ENCODE data around the gene FAM163B.

The FAM163B gene

GRCh38 chr9:133609311-133610098, at the start of gene FAM163B:
Gene FAM163B, minus strand, starts transcription at chr9:133609389. Its CDS starts 29,166 bp downstream, at chr9:133580223.
- peak; percentile 20 for DNase-seq (ENCODE audit: low spot score)

GRCh38 chr9:133657120-133657661, 48.0 kb upstream of the FAM163B start:
- no peak for DNase-seq (ENCODE audit: low spot score)

- no peak for DNase-seq (ENCODE audit: low spot score)
Measured at GRCh38 chr9:133656211-133657119, 47.3 kb upstream of the FAM163B start.

GRCh38 chr9:133655701-133656100, 46.5 kb upstream of the FAM163B start:
- no peak for DNase-seq (ENCODE audit: low spot score)

GRCh38 chr9:133654736-133655657, 45.8 kb upstream of the FAM163B start:
- no peak for DNase-seq (ENCODE audit: low spot score)

- DNase-seq (ENCODE audit: low spot score) = no peak
Measured at GRCh38 chr9:133653638-133654037, 44.4 kb upstream of the FAM163B start.

GRCh38 chr9:133650026-133650425, 40.8 kb upstream of the FAM163B start:
- no peak for DNase-seq (ENCODE audit: low spot score)

GRCh38 chr9:133649194-133649593, 40.0 kb upstream of the FAM163B start:
- no peak for DNase-seq (ENCODE audit: low spot score)

GRCh38 chr9:133647765-133648469, 38.7 kb upstream of the FAM163B start:
- no peak for DNase-seq (ENCODE audit: low spot score)

- no peak for DNase-seq (ENCODE audit: low spot score)
Measured at GRCh38 chr9:133647148-133647547, 38.0 kb upstream of the FAM163B start.

GRCh38 chr9:133645021-133645765, 36.0 kb upstream of the FAM163B start:
- DNase-seq (ENCODE audit: low spot score) = no peak

- no peak for DNase-seq (ENCODE audit: low spot score)
Measured at GRCh38 chr9:133643978-133644760, 35.0 kb upstream of the FAM163B start.

- no peak for DNase-seq (ENCODE audit: low spot score)
Measured at GRCh38 chr9:133643362-133643755, 34.2 kb upstream of the FAM163B start.

GRCh38 chr9:133642708-133643361, 33.6 kb upstream of the FAM163B start:
- DNase-seq (ENCODE audit: low spot score) = no peak

- DNase-seq (ENCODE audit: low spot score) = no peak
Measured at GRCh38 chr9:133641861-133642595, 32.8 kb upstream of the FAM163B start.

- DNase-seq (ENCODE audit: low spot score) = no peak
Measured at GRCh38 chr9:133641396-133641655, 32.1 kb upstream of the FAM163B start.

GRCh38 chr9:133640580-133641395, 31.6 kb upstream of the FAM163B start:
- no peak for DNase-seq (ENCODE audit: low spot score)

GRCh38 chr9:133640160-133640559, 31.0 kb upstream of the FAM163B start:
- DNase-seq (ENCODE audit: low spot score) = no peak

All from globus pallidus (tissue), 1 donor.